HuH-7.5 (cell line): ENCODE results near the gene GOLGB1.

ENCODE experiments used
- DNase-seq: peaks from one replicate; pipeline ENCODE4 v3.0.0; 2011; ENCODE audit warnings: low spot score

GOLGB1 gene

DNA sequence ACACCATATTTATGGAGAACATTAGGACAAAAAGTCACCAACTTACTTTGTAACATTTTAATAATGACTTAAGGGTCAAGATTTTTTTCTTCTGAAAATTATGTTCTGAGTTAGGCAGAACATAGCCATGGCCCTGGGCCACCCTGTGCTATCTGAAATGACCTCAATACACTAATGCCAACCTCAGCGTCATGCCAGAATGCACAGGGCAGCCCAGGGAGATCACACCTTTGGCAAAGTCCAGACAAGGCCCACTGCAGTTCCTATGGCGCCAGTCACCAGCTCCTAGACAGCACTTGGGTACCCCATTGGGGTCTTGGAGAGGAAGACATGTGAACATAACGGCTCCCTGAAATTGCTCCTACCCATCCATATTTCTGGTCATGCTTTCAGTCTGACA lies 121.9 kb downstream of the GOLGB1 start:
- no peak for DNase-seq

DNA sequence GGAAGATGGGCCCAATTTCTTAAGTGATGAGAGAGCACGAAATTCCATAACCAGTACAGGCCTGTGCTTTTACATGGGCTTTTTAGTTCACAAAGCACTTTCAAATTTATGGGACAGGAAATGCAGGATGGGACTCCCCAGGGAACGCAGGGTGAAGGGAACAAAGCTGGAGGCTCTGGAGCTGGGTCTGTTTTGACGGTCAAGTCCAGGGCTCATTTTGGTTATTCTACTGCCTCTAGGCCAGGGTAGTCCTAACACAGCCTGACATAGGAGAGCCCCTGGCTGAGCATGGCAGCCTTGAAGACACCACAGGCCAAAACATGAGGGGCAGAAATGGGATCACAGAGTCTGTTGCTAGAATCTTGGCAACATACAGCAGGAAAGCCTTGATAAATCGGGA lies 122.3 kb downstream of the GOLGB1 start:
- DNase-seq: no peak

DNA sequence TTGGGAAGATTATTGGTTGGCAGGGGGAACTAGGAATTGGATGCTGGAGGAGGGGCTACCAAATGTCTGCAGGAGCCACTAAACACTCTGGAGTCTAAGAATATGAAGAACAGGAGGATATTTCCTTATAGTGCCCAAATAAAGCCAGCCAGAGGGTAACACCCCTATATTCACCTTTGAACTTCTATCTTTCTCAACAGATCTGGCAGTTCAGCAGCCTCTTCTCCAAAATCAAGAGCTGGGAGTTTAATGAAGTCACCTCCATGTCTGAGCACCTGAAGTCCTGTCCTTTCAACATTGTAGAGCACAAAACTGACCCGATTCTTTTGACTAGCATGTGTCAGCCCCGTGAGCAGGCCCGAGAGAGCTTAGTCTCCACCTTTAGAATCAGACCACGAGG lies 123.0 kb downstream of the GOLGB1 start:
- DNase-seq: no peak

DNA sequence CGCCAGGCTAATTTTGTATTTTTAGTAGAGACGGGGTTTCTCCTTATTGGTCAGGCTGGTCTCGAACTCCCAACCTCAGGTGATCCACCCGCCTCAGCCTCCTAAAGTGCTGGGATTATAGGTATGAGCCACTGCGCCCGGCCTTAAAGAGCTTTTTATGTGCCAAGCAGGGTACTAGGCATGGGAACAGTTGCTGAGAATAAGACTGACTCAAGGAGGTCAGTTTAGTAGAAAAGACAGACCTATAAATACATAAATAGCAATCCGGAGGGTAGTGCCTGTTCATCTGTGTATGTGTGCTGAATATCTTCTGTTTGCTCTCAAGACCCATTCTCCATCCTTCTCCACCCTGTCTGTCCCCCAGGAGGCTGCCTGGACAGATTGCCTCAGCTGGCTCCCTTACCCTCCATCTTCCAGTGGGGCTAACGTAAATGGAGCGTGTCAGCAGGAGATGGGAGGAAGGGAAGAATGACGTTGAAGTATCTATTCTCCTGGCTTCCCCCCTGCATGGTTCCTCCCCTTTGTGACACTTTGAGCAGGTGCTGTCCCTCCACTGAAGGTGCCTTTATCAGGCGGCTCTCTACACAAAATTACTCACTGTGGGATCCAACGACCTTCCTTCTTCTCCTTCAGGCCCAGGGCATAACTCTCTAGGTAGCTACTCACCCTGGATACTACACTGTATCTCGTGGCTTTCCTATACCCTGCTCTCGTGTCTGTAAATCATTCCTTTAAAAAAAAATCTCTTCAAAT lies 125.2 kb downstream of the GOLGB1 start:
- no peak for DNase-seq

DNA sequence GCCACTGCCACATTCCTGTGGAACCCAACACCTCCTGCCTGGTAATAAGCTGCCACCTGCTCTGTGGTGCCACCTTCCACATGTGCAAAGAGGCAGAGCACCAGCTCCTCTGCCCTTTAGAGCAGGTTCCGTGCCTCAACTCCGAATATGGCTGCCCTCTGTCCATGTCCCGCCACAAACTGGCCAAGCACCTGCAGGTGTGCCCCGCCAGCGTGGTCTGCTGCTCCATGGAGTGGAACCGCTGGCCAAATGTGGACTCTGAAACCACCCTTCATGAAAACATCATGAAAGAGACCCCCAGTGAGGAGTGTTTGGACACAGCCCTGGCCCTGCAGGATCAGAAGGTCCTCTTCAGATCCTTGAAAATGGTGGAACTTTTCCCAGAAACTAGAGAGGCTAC lies 128.1 kb downstream of the GOLGB1 start:
- DNase-seq: no peak

- DNase-seq: no peak
Measured at GRCh38 chr3:121619691-121620090, 129.8 kb downstream of the GOLGB1 start.
